ENCODE results near the gene IGFALS. TPM values are rescaled to one million over a fixed set of nuclear protein-coding genes. Genes with fewer than 3 reads are reported as not detected.

The IGFALS gene
- total and polyA plus RNA-seq, 7 donors: 0.12 to 0.38 (median 0.18) TPM; not detected in 3

- Histone ChIP-seq H3K27ac (peak overlapping the region; percentile 16), H3K36me3 (ENCODE audit: insufficient read depth in 1 of 2, low read depth in 1 of 2) (peaks cover 0 to 63% of the 10 kb centered on the region in 2 donors), H3K4me3 (no peak overlapping the region), H3K4me1 (peaks cover 37% of the 10 kb centered on the region), H3K27me3 (ENCODE audit: insufficient read depth in 3 of 3, low read length in 2 of 3) (no peaks in the 10 kb centered on the region), H3K9me3 (no peaks in the 10 kb centered on the region)
- WGBS, 3 donors: 75 to 79% (median 77%) methylated on average over 8 of the region's 8 CpGs
- TF ChIP-seq CTCF (IDR thresholded peaks at IDR 0.05): no peak
- intact Hi-C loops (cut with DNase I): loop anchor here in 1 of 2 donors (10.0 kb wide), 1 partner anchor 166 kb away; the partner anchor contains the start of gene MSRB1
- DNase-seq (peak; percentile 15 to 52), ATAC-seq (no peak)
Measured at GRCh38 chr16:1779234-1779701, 14.2 kb downstream of the IGFALS start.

- WGBS, 3 donors: 77 to 85% (median 77%) methylated on average over 34 of the region's 34 CpGs
- H3K27me3 ChIP-seq (ENCODE audit: insufficient read depth in 3 of 3, low read length in 2 of 3): no peaks in the 10 kb centered on the region
- H3K4me3 ChIP-seq: no peak overlapping the region
- H3K4me1 ChIP-seq: peaks cover 35% of the 10 kb centered on the region
- no peaks in the 10 kb centered on the region for H3K9me3 ChIP-seq
- H3K36me3 ChIP-seq (ENCODE audit: insufficient read depth in 1 of 2, low read depth in 1 of 2): peaks cover 0 to 63% of the 10 kb centered on the region in 2 donors
- TF ChIP-seq CTCF (IDR thresholded peaks at IDR 0.05): no peak
- intact Hi-C loops (cut with DNase I): loop anchor here in 1 of 2 donors (10.0 kb wide), 1 partner anchor 166 kb away; the partner anchor contains the start of gene MSRB1
- H3K27ac ChIP-seq: no peak overlapping the region
- DNase-seq: peak; percentile 17 to 53
- no peak for ATAC-seq
Measured at GRCh38 chr16:1778200-1779179, 15.0 kb downstream of the IGFALS start.

- H3K4me1 ChIP-seq: peaks cover 35% of the 10 kb centered on the region
- no peaks in the 10 kb centered on the region for H3K27me3 ChIP-seq (ENCODE audit: insufficient read depth in 3 of 3, low read length in 2 of 3)
- H3K9me3 ChIP-seq: no peaks in the 10 kb centered on the region
- 67 to 75% (median 69%) methylated on average over 26 to 36 of the region's 36 CpGs for WGBS, 3 donors
- H3K36me3 ChIP-seq (ENCODE audit: insufficient read depth in 1 of 2, low read depth in 1 of 2): peaks cover 0 to 63% of the 10 kb centered on the region in 2 donors
- intact Hi-C loops (cut with DNase I): loop anchor here in 1 of 2 donors (10.0 kb wide), 1 partner anchor 167 kb away; the partner anchor contains the start of gene MSRB1
- H3K27ac ChIP-seq: no peak overlapping the region
- TF ChIP-seq CTCF (IDR thresholded peaks at IDR 0.05): no peak
- no peak overlapping the region for H3K4me3 ChIP-seq
- ATAC-seq (no peak), DNase-seq (peak; percentile 23 to 57)
Measured at GRCh38 chr16:1777375-1778199, 15.9 kb downstream of the IGFALS start.

GRCh38 chr16:1776991-1777374 lies 16.5 kb downstream of the IGFALS start:
- intact Hi-C loops (cut with DNase I): loop anchor here in 1 of 2 donors (10.0 kb wide), 1 partner anchor 168 kb away; the partner anchor contains the start of gene MSRB1
- Histone ChIP-seq H3K36me3 (ENCODE audit: insufficient read depth in 1 of 2, low read depth in 1 of 2) (peaks cover 0 to 63% of the 10 kb centered on the region in 2 donors), H3K9me3 (no peaks in the 10 kb centered on the region), H3K27ac (no peak overlapping the region), H3K27me3 (ENCODE audit: insufficient read depth in 3 of 3, low read length in 2 of 3) (no peaks in the 10 kb centered on the region), H3K4me1 (peaks cover 35% of the 10 kb centered on the region), H3K4me3 (no peak overlapping the region)
- DNase-seq (peak; percentile 16 to 46), ATAC-seq (no peak)
- no peak for TF ChIP-seq CTCF (IDR thresholded peaks at IDR 0.05)
- 75 to 84% (median 82%) methylated on average over 12 to 22 of the region's 22 CpGs for whole genome bisulfite sequencing, 3 donors
